Stimulated activated CD8-positive, alpha-beta memory T cell treated with anti-CD3 and anti-CD28 coated beads, Interleukin-2, amount 100 ng/mL, for 48 hours (primary cell): ENCODE results near the gene CDH15.
"Not testable (repeated sequence)": the region's sequence is repeated elsewhere in the genome, so short reads cannot be mapped to it uniquely, and the experiment has no call there.

Experiments used
- DNase-seq, 2 donors: peaks; one replicate each; pipeline ENCODE4 v3.0.0-alpha.2; 2020; ENCODE audit warnings: low read depth in 2 of 2

The CDH15 gene

GRCh38 chr16:89187770-89188392, 16.3 kb downstream of the CDH15 start:
- DNase-seq, result no peak

- not testable (repeated sequence) for DNase-seq
These were observed 17.2 kb downstream of the CDH15 start for GRCh38 chr16:89188471-89189357.

- DNase-seq, result no peak
These were observed 17.9 kb downstream of the CDH15 start for GRCh38 chr16:89189358-89190025.

GRCh38 chr16:89190150-89190958, 18.8 kb downstream of the CDH15 start:
- no peak for DNase-seq

GRCh38 chr16:89191033-89191900, 19.7 kb downstream of the CDH15 start:
- no peak for DNase-seq

- no peak for DNase-seq
These were observed 20.3 kb downstream of the CDH15 start for GRCh38 chr16:89191901-89192185.

- DNase-seq, result peak; percentile 64 to 71
These were observed 20.8 kb downstream of the CDH15 start for GRCh38 chr16:89192186-89192955.

- peak; percentile 49 for DNase-seq
These were observed 21.5 kb downstream of the CDH15 start for GRCh38 chr16:89192956-89193575.

- DNase-seq, result no peak
These were observed 22.2 kb downstream of the CDH15 start for GRCh38 chr16:89193576-89194293.

- DNase-seq, result no peak
These were observed 23.1 kb downstream of the CDH15 start for GRCh38 chr16:89194340-89195311.

- DNase-seq, result no peak
These were observed 24.1 kb downstream of the CDH15 start for GRCh38 chr16:89195521-89196171.

- no peak for DNase-seq
These were observed 25.6 kb downstream of the CDH15 start for GRCh38 chr16:89197033-89197632.

GRCh38 chr16:89197633-89198416, 26.3 kb downstream of the CDH15 start:
- DNase-seq, result no peak

- DNase-seq, result no peak
These were observed 27.1 kb downstream of the CDH15 start for GRCh38 chr16:89198417-89199240.
